Stimulated activated CD8-positive, alpha-beta memory T cell treated with anti-CD3 and anti-CD28 coated beads, Interleukin-12 subunit alpha, Interleukin-12 subunit beta, amount 100 ng/mL, for 4 hours (primary cell): ENCODE data around the gene CCDC18.

ENCODE experiments used
- DNase-seq: peaks from one replicate; pipeline ENCODE4 v3.0.0-alpha.2; 2020; ENCODE audit warnings: low read depth

CCDC18 gene

GRCh38 chr1:93306920-93307319 is 126.4 kb downstream of the CCDC18 start:
- no peak for DNase-seq

GRCh38 chr1:93313026-93313425 is 132.5 kb downstream of the CCDC18 start:
- no peak for DNase-seq

GRCh38 chr1:93317207-93317606 is 136.7 kb downstream of the CCDC18 start:
- no peak for DNase-seq

- no peak for DNase-seq
Measured at GRCh38 chr1:93317943-93318342, 137.4 kb downstream of the CCDC18 start.

- DNase-seq: no peak
Measured at GRCh38 chr1:93321720-93322119, 141.2 kb downstream of the CCDC18 start.

GRCh38 chr1:93322349-93322748 is 141.8 kb downstream of the CCDC18 start:
- DNase-seq: no peak

- DNase-seq: no peak
Measured at GRCh38 chr1:93323185-93323820, 142.8 kb downstream of the CCDC18 start.

GRCh38 chr1:93324486-93325464 is 144.3 kb downstream of the CCDC18 start:
- no peak for DNase-seq
